NCI-H2227 treated with DMSO at 0.1 percent for 48 hours (cell line): ENCODE results near the gene CIC.
A peak's percentile ranks its signal among the peaks of the same experiment; 100 is the strongest.
"Not testable (repeated sequence)": the region's sequence is repeated elsewhere in the genome, so short reads cannot be mapped to it uniquely, and the experiment has no call there.

ENCODE experiments used
- DNase-seq: peaks from one replicate; lab custom pipeline; 2025; lab: John Stamatoyannopoulos, UW

Gene CIC

GRCh38 chr19:42313096-42313839 lies 44.2 kb downstream of the CIC start, which contains the start of gene TMEM145:
Gene TMEM145 (plus strand): TSS chr19:42313309. CDS start chr19:42313377, 68 bp downstream.
- DNase-seq, result peak; percentile 87

- DNase-seq, result no peak
These were observed 45.0 kb downstream of the CIC start for GRCh38 chr19:42313840-42314755.

- no peak for DNase-seq
These were observed 46.0 kb downstream of the CIC start for GRCh38 chr19:42315024-42315423.

GRCh38 chr19:42316223-42317211 lies 47.5 kb downstream of the CIC start:
- peak; percentile 44 for DNase-seq

- DNase-seq, result no peak
These were observed 48.5 kb downstream of the CIC start for GRCh38 chr19:42317535-42317934.

GRCh38 chr19:42322305-42322704 lies 53.3 kb downstream of the CIC start:
- DNase-seq, result no peak

- no peak for DNase-seq
These were observed 54.4 kb downstream of the CIC start for GRCh38 chr19:42323473-42323851.

- DNase-seq, result no peak
These were observed 55.0 kb downstream of the CIC start for GRCh38 chr19:42323852-42324654.

GRCh38 chr19:42324655-42325307 lies 55.7 kb downstream of the CIC start:
- no peak for DNase-seq

- peak; percentile 100 for DNase-seq
These were observed 56.4 kb downstream of the CIC start, which contains the start of gene MEGF8 for GRCh38 chr19:42325308-42325895. Gene MEGF8 (plus strand): TSS chr19:42325635. CDS start chr19:42326244, 609 bp downstream.

- no peak for DNase-seq
These were observed 57.1 kb downstream of the CIC start for GRCh38 chr19:42325896-42326771.

- DNase-seq, result no peak
These were observed 57.9 kb downstream of the CIC start for GRCh38 chr19:42326969-42327368.

- no peak for DNase-seq
These were observed 58.3 kb downstream of the CIC start for GRCh38 chr19:42327381-42327780.

GRCh38 chr19:42328106-42328505 lies 59.1 kb downstream of the CIC start:
- no peak for DNase-seq

- no peak for DNase-seq
These were observed 59.8 kb downstream of the CIC start for GRCh38 chr19:42328854-42329253.

- no peak for DNase-seq
These were observed 61.2 kb downstream of the CIC start for GRCh38 chr19:42330241-42330711.

- not testable (repeated sequence) for DNase-seq
These were observed 62.3 kb downstream of the CIC start for GRCh38 chr19:42331333-42331732.

- no peak for DNase-seq
These were observed 63.0 kb downstream of the CIC start for GRCh38 chr19:42332059-42332458.

- DNase-seq, result no peak
These were observed 64.0 kb downstream of the CIC start for GRCh38 chr19:42333018-42333417.
